ENCODE measurements around the gene INTS13. TPM values are rescaled to one million over a fixed set of nuclear protein-coding genes. Genes with fewer than 3 reads are reported as not detected.

The INTS13 gene
- total RNA-seq, 1 experiment from 2014 or later = 54.0 TPM

DNA sequence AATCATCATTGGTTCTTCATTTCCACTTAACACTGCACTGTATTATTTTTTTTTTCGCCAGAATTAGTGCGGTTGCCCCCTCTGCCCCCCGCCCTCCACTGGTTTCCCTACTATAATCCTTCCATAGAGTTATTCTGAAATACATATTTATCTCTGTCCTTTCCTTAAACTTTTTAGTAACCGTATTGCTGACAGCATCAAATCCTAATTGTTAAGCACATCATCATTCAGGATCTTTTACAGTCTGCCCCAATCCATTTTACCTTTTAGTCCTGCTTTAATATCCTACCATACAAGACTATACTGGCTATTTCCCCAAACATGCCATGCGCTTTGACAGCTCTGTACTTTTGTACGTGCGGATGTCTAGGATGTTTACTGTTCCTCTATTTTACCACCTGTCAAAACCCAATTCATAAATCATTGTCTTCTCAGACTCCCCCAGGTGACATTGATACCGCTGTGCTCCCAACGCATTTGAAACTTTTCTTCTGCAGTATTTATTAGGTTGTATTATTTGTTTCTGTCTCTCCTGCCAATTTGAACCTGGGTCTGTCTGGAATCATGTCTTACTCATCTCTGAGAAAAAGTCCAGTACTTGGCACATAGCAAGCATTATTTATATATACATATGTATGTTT is 1.5 kb upstream of the INTS13 start (continued):
- TF ChIP-seq, protein P1, sequence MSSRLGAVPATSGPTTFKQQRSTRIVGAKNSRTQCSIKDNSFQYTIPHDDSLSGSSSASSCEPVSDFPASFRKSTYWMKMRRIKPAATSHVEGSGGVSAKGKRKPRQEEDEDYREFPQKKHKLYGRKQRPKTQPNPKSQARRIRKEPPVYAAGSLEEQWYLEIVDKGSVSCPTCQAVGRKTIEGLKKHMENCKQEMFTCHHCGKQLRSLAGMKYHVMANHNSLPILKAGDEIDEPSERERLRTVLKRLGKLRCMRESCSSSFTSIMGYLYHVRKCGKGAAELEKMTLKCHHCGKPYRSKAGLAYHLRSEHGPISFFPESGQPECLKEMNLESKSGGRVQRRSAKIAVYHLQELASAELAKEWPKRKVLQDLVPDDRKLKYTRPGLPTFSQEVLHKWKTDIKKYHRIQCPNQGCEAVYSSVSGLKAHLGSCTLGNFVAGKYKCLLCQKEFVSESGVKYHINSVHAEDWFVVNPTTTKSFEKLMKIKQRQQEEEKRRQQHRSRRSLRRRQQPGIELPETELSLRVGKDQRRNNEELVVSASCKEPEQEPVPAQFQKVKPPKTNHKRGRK (CRISPR knock-in tag; IDR thresholded peaks at IDR 0.05; ENCODE audit: borderline replicate concordance) = no peak
- TF ChIP-seq SMAD3 (CRISPR knock-in tag; IDR thresholded peaks at IDR 0.05; ENCODE audit: borderline replicate concordance) = no peak
- TF ChIP-seq, protein P2, sequence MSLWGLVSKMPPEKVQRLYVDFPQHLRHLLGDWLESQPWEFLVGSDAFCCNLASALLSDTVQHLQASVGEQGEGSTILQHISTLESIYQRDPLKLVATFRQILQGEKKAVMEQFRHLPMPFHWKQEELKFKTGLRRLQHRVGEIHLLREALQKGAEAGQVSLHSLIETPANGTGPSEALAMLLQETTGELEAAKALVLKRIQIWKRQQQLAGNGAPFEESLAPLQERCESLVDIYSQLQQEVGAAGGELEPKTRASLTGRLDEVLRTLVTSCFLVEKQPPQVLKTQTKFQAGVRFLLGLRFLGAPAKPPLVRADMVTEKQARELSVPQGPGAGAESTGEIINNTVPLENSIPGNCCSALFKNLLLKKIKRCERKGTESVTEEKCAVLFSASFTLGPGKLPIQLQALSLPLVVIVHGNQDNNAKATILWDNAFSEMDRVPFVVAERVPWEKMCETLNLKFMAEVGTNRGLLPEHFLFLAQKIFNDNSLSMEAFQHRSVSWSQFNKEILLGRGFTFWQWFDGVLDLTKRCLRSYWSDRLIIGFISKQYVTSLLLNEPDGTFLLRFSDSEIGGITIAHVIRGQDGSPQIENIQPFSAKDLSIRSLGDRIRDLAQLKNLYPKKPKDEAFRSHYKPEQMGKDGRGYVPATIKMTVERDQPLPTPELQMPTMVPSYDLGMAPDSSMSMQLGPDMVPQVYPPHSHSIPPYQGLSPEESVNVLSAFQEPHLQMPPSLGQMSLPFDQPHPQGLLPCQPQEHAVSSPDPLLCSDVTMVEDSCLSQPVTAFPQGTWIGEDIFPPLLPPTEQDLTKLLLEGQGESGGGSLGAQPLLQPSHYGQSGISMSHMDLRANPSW (CRISPR knock-in tag; conservative IDR thresholded peaks at IDR 0.05; ENCODE audit: low read depth) = no peak

DNA sequence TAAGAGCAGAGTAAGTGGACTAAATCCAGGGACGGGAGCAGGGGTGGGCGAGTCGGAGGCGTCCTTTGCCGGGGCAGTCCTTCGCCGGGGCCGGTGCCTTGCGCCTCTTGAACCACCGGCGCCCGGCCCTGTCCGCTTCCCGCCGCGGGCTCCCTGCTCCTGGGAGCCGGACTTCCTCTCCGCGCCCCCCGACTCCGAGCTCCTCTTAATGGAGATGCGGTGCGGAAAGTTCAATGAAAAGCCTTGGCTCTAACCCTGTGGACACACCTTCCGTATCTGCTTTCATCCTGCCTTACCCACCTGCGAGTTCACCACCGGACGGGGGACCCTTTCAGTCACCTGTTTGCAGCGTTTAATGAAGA is 901 bp upstream of the INTS13 start:
- no peak for DNase-seq (ENCODE audit: low spot score)
- no peaks in the 10 kb centered on the region for H3K9me3 Mint-ChIP-seq
- H3K4me3 Mint-ChIP-seq = peak overlapping the region; percentile 98
- TF ChIP-seq ZNF263 (CRISPR knock-in tag; IDR thresholded peaks at IDR 0.05; ENCODE audit: low read depth) (no peak), GTF2I (CRISPR knock-in tag; conservative IDR thresholded peaks at IDR 0.05) (no peak), ZNF219 (CRISPR knock-in tag; IDR thresholded peaks at IDR 0.05; ENCODE audit: borderline replicate concordance) (0 out of 2 replicates have a peak, but pooled peaks have one; percentile 1), ZNF138 (CRISPR knock-in tag; conservative IDR thresholded peaks at IDR 0.05) (no peak), ZNF232 (CRISPR knock-in tag; IDR thresholded peaks at IDR 0.05) (no peak)
- TF ChIP-seq, protein P3, sequence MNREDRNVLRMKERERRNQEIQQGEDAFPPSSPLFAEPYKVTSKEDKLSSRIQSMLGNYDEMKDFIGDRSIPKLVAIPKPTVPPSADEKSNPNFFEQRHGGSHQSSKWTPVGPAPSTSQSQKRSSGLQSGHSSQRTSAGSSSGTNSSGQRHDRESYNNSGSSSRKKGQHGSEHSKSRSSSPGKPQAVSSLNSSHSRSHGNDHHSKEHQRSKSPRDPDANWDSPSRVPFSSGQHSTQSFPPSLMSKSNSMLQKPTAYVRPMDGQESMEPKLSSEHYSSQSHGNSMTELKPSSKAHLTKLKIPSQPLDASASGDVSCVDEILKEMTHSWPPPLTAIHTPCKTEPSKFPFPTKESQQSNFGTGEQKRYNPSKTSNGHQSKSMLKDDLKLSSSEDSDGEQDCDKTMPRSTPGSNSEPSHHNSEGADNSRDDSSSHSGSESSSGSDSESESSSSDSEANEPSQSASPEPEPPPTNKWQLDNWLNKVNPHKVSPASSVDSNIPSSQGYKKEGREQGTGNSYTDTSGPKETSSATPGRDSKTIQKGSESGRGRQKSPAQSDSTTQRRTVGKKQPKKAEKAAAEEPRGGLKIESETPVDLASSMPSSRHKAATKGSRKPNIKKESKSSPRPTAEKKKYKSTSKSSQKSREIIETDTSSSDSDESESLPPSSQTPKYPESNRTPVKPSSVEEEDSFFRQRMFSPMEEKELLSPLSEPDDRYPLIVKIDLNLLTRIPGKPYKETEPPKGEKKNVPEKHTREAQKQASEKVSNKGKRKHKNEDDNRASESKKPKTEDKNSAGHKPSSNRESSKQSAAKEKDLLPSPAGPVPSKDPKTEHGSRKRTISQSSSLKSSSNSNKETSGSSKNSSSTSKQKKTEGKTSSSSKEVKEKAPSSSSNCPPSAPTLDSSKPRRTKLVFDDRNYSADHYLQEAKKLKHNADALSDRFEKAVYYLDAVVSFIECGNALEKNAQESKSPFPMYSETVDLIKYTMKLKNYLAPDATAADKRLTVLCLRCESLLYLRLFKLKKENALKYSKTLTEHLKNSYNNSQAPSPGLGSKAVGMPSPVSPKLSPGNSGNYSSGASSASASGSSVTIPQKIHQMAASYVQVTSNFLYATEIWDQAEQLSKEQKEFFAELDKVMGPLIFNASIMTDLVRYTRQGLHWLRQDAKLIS (CRISPR knock-in tag; IDR thresholded peaks at IDR 0.05; ENCODE audit: borderline replicate concordance) = no peak
- TF ChIP-seq, protein P4, sequence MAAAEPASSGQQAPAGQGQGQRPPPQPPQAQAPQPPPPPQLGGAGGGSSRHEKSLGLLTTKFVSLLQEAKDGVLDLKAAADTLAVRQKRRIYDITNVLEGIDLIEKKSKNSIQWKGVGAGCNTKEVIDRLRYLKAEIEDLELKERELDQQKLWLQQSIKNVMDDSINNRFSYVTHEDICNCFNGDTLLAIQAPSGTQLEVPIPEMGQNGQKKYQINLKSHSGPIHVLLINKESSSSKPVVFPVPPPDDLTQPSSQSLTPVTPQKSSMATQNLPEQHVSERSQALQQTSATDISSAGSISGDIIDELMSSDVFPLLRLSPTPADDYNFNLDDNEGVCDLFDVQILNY (CRISPR knock-in tag; IDR thresholded peaks at IDR 0.05) = 0 out of 2 replicates have a peak, but pooled peaks have one; percentile 6
- TF ChIP-seq, protein P5, sequence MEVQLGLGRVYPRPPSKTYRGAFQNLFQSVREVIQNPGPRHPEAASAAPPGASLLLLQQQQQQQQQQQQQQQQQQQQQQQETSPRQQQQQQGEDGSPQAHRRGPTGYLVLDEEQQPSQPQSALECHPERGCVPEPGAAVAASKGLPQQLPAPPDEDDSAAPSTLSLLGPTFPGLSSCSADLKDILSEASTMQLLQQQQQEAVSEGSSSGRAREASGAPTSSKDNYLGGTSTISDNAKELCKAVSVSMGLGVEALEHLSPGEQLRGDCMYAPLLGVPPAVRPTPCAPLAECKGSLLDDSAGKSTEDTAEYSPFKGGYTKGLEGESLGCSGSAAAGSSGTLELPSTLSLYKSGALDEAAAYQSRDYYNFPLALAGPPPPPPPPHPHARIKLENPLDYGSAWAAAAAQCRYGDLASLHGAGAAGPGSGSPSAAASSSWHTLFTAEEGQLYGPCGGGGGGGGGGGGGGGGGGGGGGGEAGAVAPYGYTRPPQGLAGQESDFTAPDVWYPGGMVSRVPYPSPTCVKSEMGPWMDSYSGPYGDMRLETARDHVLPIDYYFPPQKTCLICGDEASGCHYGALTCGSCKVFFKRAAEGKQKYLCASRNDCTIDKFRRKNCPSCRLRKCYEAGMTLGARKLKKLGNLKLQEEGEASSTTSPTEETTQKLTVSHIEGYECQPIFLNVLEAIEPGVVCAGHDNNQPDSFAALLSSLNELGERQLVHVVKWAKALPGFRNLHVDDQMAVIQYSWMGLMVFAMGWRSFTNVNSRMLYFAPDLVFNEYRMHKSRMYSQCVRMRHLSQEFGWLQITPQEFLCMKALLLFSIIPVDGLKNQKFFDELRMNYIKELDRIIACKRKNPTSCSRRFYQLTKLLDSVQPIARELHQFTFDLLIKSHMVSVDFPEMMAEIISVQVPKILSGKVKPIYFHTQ (CRISPR knock-in tag; IDR thresholded peaks at IDR 0.05) = no peak
- TF ChIP-seq, protein P6, sequence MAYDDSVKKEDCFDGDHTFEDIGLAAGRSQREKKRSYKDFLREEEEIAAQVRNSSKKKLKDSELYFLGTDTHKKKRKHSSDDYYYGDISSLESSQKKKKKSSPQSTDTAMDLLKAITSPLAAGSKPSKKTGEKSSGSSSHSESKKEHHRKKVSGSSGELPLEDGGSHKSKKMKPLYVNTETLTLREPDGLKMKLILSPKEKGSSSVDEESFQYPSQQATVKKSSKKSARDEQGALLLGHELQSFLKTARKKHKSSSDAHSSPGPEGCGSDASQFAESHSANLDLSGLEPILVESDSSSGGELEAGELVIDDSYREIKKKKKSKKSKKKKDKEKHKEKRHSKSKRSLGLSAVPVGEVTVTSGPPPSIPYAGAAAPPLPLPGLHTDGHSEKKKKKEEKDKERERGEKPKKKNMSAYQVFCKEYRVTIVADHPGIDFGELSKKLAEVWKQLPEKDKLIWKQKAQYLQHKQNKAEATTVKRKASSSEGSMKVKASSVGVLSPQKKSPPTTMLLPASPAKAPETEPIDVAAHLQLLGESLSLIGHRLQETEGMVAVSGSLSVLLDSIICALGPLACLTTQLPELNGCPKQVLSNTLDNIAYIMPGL (CRISPR knock-in tag; IDR thresholded peaks at IDR 0.05) = 0 out of 2 replicates have a peak, but pooled peaks have one; percentile 24
- TF ChIP-seq, protein P7, sequence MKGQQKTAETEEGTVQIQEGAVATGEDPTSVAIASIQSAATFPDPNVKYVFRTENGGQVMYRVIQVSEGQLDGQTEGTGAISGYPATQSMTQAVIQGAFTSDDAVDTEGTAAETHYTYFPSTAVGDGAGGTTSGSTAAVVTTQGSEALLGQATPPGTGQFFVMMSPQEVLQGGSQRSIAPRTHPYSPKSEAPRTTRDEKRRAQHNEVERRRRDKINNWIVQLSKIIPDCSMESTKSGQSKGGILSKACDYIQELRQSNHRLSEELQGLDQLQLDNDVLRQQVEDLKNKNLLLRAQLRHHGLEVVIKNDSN (CRISPR knock-in tag; IDR thresholded peaks at IDR 0.05) = no peak; the same call in 1 of the 2 replicates
- peak; percentile 11 for ATAC-seq
- H3K27me3 Mint-ChIP-seq (ENCODE audit: low read depth) = no peaks in the 10 kb centered on the region
- peaks cover 8% of the 10 kb centered on the region for H3K36me3 Mint-ChIP-seq
- H3K4me1 Mint-ChIP-seq = peaks cover 24% of the 10 kb centered on the region
- H3K27ac Mint-ChIP-seq = peak overlapping the region; percentile 98
- ChIA-PET CTCF (interaction anchor here (1.2 kb wide), 1 partner anchor 75 kb away, joined by 5 read pairs; the partner anchor contains the start of gene TM7SF3), POLR2A (no interaction called here)

All from WTC11 (cell line).